HG03378 (cell line): ENCODE measurements around the gene DEPDC1B.
"Not testable (repeated sequence)": the region's sequence is repeated elsewhere in the genome, so short reads cannot be mapped to it uniquely, and the experiment has no call there.

Source experiments
- ATAC-seq: cut with Tn5 transposase; IDR thresholded peaks from one replicate; pipeline ENCODE4 v1.9.1; 2021; ENCODE audit warnings: mild to moderate bottlenecking, moderate library complexity; ENCODE audit not compliant: unreplicated experiment

DEPDC1B gene

DNA sequence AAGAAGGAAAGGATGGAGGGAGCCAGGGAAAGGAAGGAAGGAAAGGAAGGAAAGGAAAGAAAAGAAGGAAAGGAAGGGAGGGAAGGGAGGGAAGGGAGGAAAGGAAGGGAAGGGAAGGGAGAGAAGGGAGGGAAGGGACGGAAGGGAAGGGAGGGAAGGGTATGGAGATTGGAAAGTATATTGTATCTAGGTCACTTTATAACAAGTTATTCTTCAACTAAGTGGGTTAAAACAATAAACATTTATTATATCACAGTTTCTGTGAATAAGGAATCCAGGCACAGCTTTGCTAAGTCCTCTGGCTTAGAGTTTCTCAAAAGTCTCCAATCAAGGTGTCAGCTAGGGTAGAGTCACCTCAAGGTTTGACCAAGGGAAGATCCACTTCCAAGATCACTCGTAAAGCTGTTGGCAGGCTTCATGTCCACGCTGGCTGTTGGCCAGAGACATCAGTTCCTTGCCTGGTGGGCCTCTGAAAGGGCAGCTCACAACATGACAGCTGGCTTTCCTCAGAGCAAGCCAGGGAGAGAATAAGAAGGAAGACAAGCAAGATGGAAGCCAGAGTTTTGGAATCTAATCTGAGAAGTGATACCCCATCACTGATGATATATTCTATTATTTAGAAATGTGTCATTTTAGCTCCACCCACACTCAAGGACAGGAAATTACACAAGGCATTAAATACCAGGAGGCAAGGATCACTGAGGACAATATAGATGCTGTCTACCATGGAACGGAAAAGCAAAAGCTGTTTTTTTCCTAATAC is 105.1 kb downstream of the DEPDC1B start:
- no peak for ATAC-seq

DNA sequence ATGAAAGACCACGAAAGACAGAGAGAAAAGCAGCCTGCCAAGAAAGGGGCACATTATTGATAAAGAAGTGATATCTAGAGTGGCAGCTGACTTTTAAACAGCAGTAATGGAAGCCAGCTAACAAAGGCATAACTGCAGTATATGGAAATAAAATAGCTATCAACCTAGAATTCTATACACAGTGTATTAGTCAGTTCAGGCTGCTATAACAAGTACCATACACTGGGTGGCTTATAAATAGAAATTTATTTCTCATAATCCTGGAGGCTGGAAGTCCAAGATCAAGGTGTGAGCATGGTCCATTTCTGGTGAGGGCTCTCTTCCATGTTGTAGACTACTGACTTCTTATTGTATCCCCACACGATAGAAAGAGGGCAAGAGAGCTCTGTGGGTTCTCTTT is 109.8 kb downstream of the DEPDC1B start:
- no peak for ATAC-seq

DNA sequence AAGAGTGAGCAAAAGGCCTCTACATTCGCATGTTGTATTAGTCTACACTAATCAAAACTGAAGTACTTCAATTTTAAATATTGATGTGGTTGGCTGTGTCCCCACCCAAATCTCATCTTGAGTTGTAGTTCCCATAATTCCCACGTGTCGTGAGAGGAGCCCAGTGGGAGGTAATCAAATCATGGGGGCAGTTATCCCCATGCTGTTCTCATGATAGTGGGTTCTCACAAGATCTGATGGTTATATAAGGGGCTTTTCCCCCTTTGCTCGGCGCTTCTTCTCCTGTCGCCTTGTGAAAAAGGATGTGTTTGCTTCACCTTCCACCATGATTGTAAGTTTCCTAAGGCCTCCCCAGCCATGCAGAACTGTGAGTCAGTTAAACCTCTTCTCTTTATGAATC is 112.7 kb downstream of the DEPDC1B start:
- not testable (repeated sequence) for ATAC-seq

DNA sequence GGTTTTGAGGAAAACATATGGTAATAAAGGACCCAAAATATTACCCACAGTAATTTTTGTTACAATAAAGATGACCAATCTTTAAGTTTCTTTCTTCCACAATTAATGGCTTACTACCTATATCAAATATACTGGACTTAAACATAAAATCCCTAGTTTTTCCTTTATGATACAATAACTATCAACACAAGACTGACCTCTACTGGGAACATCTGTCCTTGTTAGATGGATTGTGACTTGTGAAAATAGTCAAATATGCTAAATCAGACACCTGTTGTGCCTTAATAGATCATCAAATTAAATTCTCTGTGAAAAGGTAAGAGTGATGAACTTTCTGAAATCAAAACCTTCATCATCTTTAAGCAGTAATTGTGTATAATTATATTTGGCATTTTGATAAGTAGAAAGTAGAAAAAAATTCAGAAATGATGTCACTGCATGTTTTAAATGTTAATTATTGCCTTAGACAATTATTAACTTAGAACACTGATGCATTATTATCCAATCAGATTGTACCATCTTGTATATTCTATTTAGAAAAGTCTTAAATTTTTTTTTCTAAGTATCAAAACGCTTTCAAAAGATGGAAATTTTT is 113.6 kb downstream of the DEPDC1B start:
- ATAC-seq = no peak

DNA sequence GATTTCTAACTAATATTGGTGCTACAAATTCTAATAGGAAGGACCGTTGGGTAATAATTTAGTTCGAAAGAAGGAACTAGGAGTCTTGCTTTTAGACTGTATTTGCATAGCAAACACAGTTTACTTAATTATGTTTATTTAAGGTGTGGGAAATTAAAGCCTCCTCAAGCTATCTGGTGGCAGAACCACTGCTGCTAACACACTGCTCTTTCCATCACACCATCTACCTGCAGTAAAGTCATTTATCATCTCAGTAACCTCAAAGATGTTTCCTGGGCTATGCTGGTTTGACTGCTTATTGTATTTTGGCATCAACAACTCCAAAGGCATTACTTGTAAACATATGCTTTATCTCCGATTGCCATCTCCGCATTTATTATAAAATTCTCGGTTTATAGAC is 114.3 kb downstream of the DEPDC1B start:
- no peak for ATAC-seq

DNA sequence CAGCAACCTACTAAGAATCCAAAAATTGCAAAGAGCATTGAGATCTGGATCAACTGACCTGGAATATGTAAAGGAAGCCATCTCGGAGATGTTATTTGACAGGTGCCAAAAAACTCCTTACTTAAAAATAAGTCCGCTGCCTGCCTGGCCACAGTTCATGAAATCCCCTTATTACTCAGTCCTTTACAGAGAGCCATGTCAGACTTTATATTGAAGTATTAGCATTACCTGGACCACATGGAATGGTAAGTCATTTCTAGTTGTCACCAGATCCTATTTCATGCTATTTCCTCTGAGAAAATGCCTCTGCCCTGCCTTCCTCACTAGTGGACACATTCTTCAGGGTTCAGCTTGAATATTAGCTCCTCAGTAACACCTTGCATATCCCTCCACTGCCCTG is 115.7 kb downstream of the DEPDC1B start:
- no peak for ATAC-seq

DNA sequence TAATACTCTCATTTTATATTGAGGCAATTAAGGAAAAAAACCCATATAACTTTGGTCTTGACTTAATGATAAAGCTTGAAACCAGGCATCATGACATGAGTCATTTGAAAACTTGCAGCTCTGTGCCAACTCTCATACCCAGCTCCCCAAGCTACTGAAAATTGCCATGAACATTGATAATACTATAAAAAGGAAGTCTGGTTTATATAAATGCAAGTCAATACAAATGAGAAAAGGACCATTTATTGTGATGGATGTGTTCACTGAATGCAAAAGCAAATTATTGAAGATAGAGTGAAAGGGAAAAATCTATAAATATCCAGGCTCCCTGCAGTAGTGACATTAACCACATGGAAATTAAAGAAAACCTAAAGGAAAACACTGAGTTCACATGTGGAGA is 116.3 kb downstream of the DEPDC1B start:
- ATAC-seq = no peak

DNA sequence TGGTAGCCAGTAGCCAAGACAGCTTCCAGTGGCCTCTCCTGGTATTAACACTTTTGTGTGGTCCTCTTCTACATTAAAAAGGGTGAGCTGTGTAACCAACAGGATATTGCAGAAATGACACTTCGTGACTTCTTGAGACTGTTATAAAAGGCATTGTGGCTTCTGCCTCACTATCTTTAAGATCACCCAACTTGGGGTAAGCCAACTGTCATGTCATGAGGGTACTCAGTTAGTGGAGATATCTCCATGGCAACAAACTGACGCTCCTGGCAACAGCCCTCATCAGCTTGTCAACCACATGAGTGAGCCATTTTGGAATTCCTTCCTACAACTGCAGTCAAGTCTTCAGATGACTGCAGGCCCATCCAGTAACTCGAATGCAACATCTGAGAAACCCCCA is 121.7 kb downstream of the DEPDC1B start:
- ATAC-seq = no peak

DNA sequence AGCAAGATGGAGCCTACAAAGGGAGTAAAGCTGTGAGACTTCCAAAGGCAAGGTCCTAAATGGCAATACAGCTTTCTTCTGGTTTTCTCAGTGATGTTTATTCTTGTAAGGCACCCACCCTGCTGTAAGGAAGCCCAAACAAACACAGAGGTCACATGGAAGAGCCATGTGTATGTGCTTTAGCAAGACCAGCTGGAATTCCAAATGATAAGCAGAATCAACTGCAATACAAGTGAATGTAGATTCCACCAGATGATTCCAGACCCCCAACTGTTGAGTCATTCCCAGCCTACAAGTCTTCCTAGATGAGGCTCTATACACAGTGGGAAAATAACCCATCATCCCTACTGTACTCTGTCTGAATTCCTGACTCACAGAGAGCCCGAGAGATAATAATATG is 122.8 kb downstream of the DEPDC1B start:
- ATAC-seq = no peak

DNA sequence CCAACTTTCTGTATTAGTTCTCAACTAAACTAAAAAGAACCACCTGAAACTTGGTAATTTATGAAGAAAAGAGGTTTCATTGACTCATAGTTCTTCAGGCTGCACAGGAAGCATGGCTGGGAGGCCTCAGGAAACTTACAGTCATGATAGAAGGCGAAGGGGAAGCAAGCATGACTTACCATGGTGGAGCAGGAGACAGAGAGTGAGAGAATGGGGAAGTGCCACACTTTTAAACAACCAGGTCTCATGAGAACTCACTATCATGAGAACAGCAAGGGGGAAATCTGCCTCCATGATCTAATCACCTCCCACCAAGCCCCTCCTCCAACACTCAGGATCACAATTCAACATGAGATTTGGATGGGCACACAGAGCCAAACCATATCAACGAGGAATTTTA is 123.5 kb downstream of the DEPDC1B start:
- ATAC-seq = no peak

DNA sequence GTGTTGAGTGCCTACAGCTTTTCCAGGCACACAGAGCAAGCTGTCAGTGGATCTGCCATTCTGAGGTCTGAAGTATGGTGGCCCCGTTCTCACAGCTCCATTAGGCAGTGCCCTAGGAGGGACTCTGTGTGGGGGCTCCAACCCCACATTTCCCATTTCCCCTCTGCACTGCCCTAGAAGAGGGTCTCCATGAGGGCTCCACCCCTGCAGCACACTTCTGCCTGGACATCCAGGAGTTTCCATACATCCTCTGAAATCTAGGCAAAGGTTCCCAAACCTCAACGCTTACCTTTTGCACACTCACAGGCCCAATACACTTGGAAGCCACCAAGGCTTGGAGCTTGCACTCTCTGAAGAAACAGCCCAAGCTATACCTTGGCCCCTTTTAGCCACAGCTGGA is 131.3 kb downstream of the DEPDC1B start:
- ATAC-seq = no peak

DNA sequence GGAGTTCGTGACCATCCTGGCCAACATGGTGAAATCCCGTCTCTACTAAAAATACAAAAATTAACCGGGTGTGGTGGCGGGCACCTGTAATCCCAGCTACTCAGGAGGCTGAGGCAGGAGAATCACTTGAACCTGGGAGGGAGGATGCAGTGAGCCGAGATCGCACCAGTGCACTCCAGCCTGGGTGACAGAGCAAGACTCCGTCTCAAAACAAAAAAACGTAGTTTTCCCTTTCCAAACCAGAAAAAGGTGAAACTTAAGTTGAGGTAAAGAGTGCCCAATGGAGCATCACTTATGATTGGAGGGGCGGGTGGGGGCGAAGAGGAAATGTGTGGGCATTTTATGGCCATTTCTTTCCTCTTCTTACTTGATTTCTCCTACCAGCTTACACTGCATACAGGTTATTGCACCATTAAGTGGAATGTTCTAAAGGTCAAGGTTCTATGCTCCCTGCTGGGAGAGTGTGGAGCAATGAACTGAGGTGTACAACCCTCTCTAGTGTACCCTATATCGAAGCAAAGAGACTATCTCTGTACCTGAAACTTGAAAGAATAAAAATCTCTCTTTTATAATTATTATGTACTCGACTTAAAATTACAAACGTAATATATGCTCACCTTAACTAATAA is 136.2 kb downstream of the DEPDC1B start:
- ATAC-seq = no peak

DNA sequence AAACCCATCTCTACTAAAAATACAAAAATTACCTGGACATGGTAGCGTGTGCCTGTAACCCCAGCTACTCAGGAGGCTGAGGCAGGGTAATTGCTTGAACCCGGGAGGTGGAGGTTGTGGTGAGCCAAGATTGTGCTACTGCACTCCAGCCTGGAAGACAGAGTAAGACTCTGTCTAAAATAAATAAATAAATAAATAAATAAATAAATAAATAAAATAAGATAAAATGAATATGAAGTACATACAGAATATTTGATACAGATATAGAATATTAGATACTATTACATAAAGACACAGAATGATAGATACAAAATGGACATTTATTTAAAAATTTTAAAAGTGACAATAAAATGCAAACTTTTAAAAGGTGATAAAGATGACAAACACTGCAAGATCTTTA is 146.7 kb downstream of the DEPDC1B start:
- ATAC-seq = not testable (repeated sequence)

DNA sequence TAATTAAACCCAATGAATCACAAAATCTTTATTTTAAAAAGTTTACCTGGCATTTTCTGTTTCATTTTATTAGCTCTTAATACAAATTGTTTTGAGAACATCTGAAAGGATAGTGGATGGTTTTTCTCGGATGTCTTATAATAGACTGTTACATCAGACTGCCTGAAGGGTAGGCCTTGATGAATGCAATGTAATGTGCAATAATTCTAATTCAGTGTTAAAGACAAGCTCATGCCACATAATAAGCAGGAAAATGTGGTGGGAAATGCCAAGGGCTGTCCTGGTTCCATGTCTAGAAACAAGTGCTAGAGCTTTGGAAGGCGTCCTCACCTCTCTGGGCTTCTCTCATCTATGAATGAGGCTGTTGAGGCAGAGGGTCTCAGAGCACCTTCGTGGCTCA is 148.1 kb downstream of the DEPDC1B start:
- no peak for ATAC-seq

DNA sequence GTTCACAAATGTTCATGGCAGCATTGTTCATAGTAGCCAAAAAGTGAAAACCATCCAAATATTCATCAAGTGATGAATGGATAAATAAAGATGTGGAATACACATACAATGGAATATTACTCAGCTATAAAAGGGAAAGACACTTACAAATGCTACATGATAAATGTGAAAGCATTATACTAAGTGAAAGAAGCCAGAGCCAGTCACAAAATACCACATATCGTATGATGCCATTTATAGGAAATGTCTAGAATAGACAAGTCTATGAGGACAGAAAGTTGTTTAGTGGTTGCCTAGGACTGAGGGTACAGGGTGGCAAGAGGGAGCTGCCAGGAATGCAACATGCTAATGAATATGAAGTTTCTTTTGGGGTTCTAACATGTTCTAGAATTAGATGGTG is 148.7 kb downstream of the DEPDC1B start:
- no peak for ATAC-seq

DNA sequence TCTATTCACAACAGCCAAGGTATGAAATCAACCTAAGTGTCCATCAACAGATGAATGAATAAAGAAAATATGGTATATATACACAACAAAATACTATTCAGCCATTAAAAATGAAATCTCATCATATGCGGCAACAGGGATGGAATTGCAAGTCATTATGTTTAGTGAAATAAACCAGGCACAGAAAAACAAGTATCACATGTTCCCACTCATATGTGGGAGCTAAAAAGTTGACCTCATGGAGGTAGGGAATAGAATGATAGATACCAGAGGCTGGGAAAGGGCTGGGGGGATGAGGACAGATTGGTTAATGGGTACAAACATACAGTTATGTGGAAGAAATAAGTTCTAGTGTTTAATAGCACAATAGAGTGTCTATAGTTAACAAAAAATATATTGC is 149.7 kb downstream of the DEPDC1B start:
- no peak for ATAC-seq

DNA sequence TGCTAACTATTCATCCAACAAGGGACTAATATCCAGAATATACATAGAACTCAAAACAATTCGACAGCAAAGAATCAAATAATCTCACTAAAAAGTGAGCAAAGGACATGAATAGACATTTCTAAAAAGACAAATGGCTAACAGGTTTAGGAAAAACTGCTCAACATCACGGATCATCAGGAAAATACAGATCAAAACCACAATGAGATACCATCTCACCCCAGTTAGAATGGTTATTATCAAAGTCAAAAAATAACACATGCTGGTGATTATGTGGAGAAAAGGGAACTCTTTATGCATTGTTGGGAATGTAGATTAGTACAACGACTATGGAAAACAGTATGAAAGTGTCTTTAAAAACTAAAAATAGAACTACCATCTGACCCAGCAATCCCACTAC is 150.1 kb downstream of the DEPDC1B start:
- ATAC-seq = no peak
